Natural killer cell (primary cell): ENCODE results near the gene MAN2A2. TPM values are rescaled to one million over a fixed set of nuclear protein-coding genes. Genes with fewer than 3 reads are reported as not detected.

Experiments
- ATAC-seq, 3 donors: fragments of 150-1000 bp in 2 of 3; fragments of 200-7000 bp in 1 of 3; cut with Tn5 transposase; 1 replicate in 1 of 3; 2 replicates in 2 of 3; pipeline ENCODE4 v1.10.0; 2021; ENCODE audit warnings: mild to moderate bottlenecking in 2 of 3, moderate library complexity in 2 of 3
- DNase-seq, 2 donors: peaks; one replicate each; pipeline versions ENCODE4 v3.0.0 to v3.0.0-alpha.2; 2013 to 2021; ENCODE audit warnings: mixed read lengths in 1 of 2
- H3K27ac ChIP-seq: one replicate; pipeline ENCODE4 v1.5.1; 2013; ENCODE audit warnings: mild to moderate bottlenecking, low read length
- H3K27me3 ChIP-seq: one replicate; pipeline ENCODE4 v1.6.1; 2013; ENCODE audit warnings: low read length; ENCODE audit not compliant: control insufficient read depth, insufficient read depth
- H3K36me3 ChIP-seq: one replicate; pipeline ENCODE4 v1.6.1; 2013; ENCODE audit warnings: low read length; ENCODE audit not compliant: control insufficient read depth, insufficient read depth
- H3K4me1 ChIP-seq: one replicate; pipeline ENCODE4 v1.6.1; 2013; ENCODE audit warnings: low read length; ENCODE audit not compliant: control insufficient read depth, insufficient read depth
- H3K4me3 ChIP-seq: one replicate; pipeline ENCODE4 v1.5.1; 2013; ENCODE audit warnings: low read length
- H3K9me3 ChIP-seq: one replicate; pipeline ENCODE4 v1.6.1; 2013; ENCODE audit warnings: low read length; ENCODE audit not compliant: control insufficient read depth, insufficient read depth
- H3K27ac Mint-ChIP-seq, 2 donors: one replicate each; pipeline ENCODE4 v1.8.0; 2022; ENCODE audit warnings: mild to moderate bottlenecking in 2 of 2, mixed read lengths in 2 of 2, moderate library complexity in 1 of 2
- H3K27me3 Mint-ChIP-seq, 2 donors: one replicate each; pipeline ENCODE4 v1.8.0; 2022; ENCODE audit warnings: low read depth in 2 of 2, mixed read lengths in 2 of 2
- H3K36me3 Mint-ChIP-seq: one replicate; pipeline ENCODE4 v1.8.0; 2022; ENCODE audit warnings: mixed read lengths
- H3K4me1 Mint-ChIP-seq, 2 donors: one replicate each; pipeline ENCODE4 v1.8.0; 2022; ENCODE audit warnings: mixed read lengths in 2 of 2
- H3K4me3 Mint-ChIP-seq: one replicate; pipeline ENCODE4 v1.8.0; 2022; ENCODE audit warnings: mild to moderate bottlenecking, moderate library complexity, mixed read lengths
- H3K9me3 Mint-ChIP-seq, 2 donors: one replicate each; pipeline ENCODE4 v1.8.0; 2022; ENCODE audit warnings: mixed read lengths in 2 of 2
- CTCF ChIP-seq: fragments of 200-600 bp; IDR thresholded peaks from one replicate; pipeline ENCODE4 v1.8.0; 2022; ENCODE audit warnings: antibody characterized with exemption
- WGBS: methylation state at CpG from one replicate; pipeline ENCODE4 v1.1.7; 2013; ENCODE audit warnings: missing lambda C conversion rate; ENCODE audit not compliant: insufficient coverage; 5-methylcytosine and 5-hydroxymethylcytosine counted together
- intact Hi-C: fragments of 100-400 bp; cut with micrococcal nuclease; formaldehyde crosslinking; loops from one replicate; pipeline ENCODE4 v1.14.2; 2022
- total RNA-seq, 4 donors: library from RNA; stranded (reverse); fragments of 120-200 nt in 1 of 4; gene quantifications; one replicate each; pipeline versions ENCODE4 v1.2.3 to v1.2.4, GENCODE V29; 2013 to 2022

The MAN2A2 gene
- total RNA-seq, 3 donors from 2014 or later (not counting 1 experiment from before 2014, with no cell fraction given) = 158 to 200 (median 177) TPM

- peak; percentile 71 for TF ChIP-seq CTCF
- peaks cover 22 to 28% of the 10 kb centered on the region in 2 donors for H3K4me1 Mint-ChIP-seq
- ATAC-seq (peak; percentile 72 to 85 (median 81)), DNase-seq (peak; percentile 62 to 87)
- H3K9me3 ChIP-seq = no peaks in the 10 kb centered on the region
- no peaks in the 10 kb centered on the region for H3K9me3 Mint-ChIP-seq
- H3K27ac Mint-ChIP-seq = peak overlapping the region; percentile 87 to 88
- H3K36me3 ChIP-seq = peaks cover 22% of the 10 kb centered on the region
- intact Hi-C loops = loop anchor here (1.0 kb wide), 1 partner anchor 30 kb away; the partner anchor contains the start of gene HDDC3
- H3K4me1 ChIP-seq = peaks cover 17% of the 10 kb centered on the region
- H3K27ac ChIP-seq = peak overlapping the region; percentile 74
- H3K4me3 Mint-ChIP-seq = peak overlapping the region; percentile 93
- H3K4me3 ChIP-seq = peak overlapping the region; percentile 75
- WGBS = under 1% methylated on average over 71 of the region's 71 CpGs
- no peaks in the 10 kb centered on the region for H3K27me3 ChIP-seq
- no peaks in the 10 kb centered on the region for H3K36me3 Mint-ChIP-seq
- no peaks in the 10 kb centered on the region for H3K27me3 Mint-ChIP-seq
Observed at GRCh38 chr15:90902040-90902839, 862 bp upstream of the MAN2A2 start.

GRCh38 chr15:90903733-90904536 lies 833 bp downstream of the MAN2A2 start:
- peaks cover 36% of the 10 kb centered on the region for H3K36me3 ChIP-seq
- TF ChIP-seq CTCF = no peak
- H3K9me3 ChIP-seq = no peaks in the 10 kb centered on the region
- H3K4me1 ChIP-seq = peaks cover 17% of the 10 kb centered on the region
- DNase-seq = no peak
- H3K27ac ChIP-seq = peak overlapping the region; percentile 82
- intact Hi-C loops = loop anchor here (1.0 kb wide), 1 partner anchor 25 kb away; no protein-coding TSS in a partner anchor
- WGBS = 76% methylated on average over 15 of the region's 18 CpGs
- H3K4me1 Mint-ChIP-seq = peaks cover 22 to 28% of the 10 kb centered on the region in 2 donors
- peak overlapping the region; percentile 72 for H3K4me3 ChIP-seq
- no peak for ATAC-seq
- no peaks in the 10 kb centered on the region for H3K36me3 Mint-ChIP-seq
- H3K9me3 Mint-ChIP-seq = no peaks in the 10 kb centered on the region
- no peaks in the 10 kb centered on the region for H3K27me3 Mint-ChIP-seq
- H3K4me3 Mint-ChIP-seq = peak overlapping the region; percentile 88
- H3K27me3 ChIP-seq = no peaks in the 10 kb centered on the region
- H3K27ac Mint-ChIP-seq = peak overlapping the region; percentile 75 to 92

GRCh38 chr15:90904746-90905145 lies 1.6 kb downstream of the MAN2A2 start:
- Histone ChIP-seq H3K27ac (no peak overlapping the region), H3K4me3 (no peak overlapping the region), H3K4me1 (peaks cover 17% of the 10 kb centered on the region), H3K36me3 (peaks cover 42% of the 10 kb centered on the region), H3K9me3 (no peaks in the 10 kb centered on the region), H3K27me3 (no peaks in the 10 kb centered on the region)
- 96% methylated on average over 9 of the region's 9 CpGs for WGBS
- no peaks in the 10 kb centered on the region for H3K27me3 Mint-ChIP-seq
- H3K4me3 Mint-ChIP-seq = no peak overlapping the region
- no peak for DNase-seq
- H3K36me3 Mint-ChIP-seq = no peaks in the 10 kb centered on the region
- TF ChIP-seq CTCF = no peak
- ATAC-seq = no peak
- H3K9me3 Mint-ChIP-seq = no peaks in the 10 kb centered on the region
- peaks cover 22 to 28% of the 10 kb centered on the region in 2 donors for H3K4me1 Mint-ChIP-seq
- no peak overlapping the region for H3K27ac Mint-ChIP-seq
- intact Hi-C loops = no loop called here
